ENCODE results near the gene BTBD16.

DNA sequence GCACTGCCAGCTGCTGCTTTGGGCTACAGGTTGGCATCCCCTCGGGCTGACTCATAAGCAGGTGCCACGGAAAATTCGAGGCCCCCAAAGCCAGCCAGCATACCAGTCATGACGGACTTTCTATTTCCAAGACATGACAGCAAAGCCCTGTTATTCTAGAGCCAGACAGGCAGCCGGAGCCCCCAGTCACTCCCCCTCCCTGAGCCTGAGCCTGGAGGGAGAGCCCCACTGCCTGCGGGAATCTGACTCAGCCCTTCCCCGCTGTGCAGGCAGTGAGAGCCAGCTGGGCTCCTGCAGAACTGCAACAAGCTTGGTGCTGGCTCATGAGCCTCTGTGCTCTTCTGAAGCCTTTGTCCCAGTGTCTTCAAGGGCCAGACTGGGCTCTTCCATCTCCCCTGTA is 15.8 kb downstream of the BTBD16 start:
- TF ChIP-seq CTCF (IDR thresholded peaks at IDR 0.05): no peak
- TF ChIP-seq ZFX (IDR thresholded peaks at IDR 0.05; ENCODE audit: borderline replicate concordance): no peak
